HG03571 (cell line): Measurements from ENCODE around the gene ZNF830.
"Not testable (repeated sequence)": the region's sequence is repeated elsewhere in the genome, so short reads cannot be mapped to it uniquely, and the experiment has no call there.

ENCODE experiments used
- ATAC-seq: cut with Tn5 transposase; IDR thresholded peaks from one replicate; pipeline ENCODE4 v1.9.1; 2021; ENCODE audit not compliant: unreplicated experiment

Gene ZNF830

DNA sequence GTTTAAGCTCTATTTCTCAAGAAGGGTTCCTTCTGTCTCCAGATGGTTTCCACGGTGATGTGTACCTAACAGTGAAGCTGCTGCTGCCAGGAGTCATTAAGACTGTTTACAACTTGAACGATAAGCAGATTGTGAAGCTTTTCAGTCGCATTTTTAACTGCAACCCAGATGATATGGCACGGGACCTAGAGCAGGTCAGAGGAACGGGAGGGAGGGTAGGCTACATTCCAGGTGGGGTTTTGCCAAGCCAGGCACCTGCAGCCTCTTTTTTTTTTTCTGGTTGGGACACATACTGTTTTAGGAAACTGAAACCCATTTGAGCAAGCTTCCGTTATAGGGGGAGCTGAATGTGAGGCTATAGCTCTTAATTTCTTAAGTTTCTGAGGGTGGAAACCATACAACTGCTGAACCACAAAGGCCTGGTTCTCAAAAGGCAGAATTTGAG lies 29.6 kb downstream of the ZNF830 start:
- ATAC-seq = no peak

DNA sequence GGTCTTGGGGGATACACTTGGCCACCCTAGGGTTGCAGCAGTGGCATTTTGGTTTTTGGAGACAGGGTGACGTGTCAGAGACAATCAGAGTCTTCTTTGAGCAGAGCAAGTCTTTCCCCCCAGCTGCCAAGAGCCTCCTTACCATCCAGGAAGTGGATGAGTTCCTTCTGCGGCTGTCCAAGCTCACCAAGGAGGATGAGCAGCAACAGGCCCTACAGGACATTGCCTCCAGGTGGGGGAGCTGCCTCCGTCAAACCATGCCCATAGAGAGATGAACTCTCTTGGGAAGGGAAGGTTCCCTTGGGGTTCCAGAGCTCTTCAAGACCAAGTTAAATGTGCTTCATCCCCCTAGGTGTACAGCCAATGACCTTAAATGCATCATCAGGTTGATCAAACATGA lies 30.3 kb downstream of the ZNF830 start:
- no peak for ATAC-seq

DNA sequence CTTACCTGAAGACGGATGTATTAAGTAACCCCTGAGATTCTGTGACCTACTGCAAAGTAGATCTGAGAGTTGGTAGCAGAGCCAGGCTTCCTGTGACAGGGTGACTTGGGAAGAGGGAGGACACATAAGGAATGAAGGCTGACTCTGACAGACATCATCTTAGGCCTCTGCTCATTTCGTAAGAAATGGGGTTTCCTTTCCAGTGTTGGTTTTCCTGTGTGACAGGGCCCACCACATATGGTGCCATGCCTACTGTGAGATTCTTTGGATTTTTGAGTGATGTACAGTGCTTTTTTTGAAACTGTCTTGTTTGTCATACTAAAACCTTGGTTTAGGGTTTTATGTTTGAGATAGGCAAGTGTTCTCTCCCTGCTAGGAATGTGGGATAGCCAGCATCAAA lies 31.7 kb downstream of the ZNF830 start:
- no peak for ATAC-seq

DNA sequence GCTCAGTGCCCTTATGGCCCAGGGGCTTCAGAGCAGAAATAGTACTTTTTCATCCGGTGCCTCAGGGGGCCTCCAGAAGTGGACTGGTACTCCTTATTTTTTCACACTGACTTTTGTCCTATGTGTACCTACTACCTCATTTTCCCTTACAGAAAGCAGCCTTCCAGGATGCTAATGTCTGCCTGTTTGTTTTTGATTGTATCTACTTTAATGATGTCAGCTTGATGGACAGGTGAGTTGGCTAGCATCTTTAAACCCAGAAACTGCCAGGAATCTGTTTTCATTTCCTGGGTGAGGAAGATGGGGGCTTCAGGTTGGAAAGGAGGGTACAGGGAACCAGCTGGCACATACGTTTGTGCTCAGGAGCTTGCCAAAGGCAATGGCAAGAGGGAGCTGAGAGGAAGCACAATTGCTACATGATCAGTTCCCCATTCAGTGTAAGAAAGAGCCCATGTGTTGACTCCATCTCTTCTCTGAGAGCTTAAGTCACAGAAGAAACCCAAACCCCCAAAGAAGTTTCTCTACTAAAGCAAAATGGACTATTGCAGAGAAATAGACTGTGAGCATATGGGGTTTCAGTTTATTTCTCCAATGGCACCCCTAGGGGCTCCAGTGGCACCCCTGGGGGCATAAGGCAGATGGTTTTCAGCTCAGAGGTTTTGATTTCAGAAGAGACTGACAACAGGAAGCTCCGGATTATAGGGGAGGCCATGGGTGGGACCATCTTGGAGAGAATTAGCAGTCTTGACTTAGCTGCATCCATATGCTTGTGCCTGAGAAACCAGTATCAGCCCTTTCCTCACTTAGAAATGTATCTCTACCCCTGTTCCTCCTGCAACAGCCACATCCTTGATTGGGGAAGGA lies 35.3 kb downstream of the ZNF830 start:
- no peak for ATAC-seq

DNA sequence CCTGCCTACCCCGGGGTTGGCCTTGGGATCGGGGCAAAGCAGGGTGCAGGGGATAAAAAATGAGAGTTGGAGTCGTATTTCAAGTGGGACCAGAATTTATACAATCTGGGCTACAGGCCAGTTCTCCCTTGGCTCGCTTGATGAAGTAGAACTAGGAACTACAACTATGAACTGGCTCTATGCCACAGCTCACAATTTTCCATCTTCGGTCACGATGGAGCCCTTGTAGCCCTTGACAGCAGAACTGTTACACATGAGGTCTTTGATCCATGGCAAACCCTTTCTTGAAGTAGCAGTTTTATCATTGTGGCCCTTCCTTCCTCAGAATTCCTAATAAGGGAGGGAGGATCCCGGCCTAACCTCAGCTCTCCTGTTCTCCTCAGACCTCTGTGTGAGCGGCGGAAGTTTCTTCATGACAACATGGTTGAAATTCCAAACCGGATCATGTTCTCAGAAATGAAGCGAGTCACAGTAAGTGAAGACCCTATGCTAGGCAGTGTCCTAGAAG lies 36.1 kb downstream of the ZNF830 start:
- no peak for ATAC-seq

DNA sequence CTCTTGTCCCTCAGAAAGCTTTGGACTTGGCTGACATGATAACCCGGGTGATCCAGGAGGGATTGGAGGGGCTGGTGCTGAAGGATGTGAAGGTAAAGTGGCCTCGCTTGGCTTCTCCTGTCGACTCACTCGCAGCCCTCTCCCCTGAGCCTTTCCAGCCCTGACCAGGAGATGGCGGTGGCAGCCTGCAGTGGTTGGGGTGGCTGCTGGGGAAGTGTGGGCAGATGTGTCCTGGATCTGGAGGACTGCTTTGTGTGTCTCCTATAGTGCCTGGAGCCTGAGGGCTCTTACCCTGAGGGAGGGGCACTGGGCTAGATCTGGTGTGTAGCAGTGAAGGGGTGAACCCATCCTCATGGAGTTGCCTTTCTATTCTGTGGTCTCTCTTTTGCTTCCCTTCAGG lies 36.9 kb downstream of the ZNF830 start:
- no peak for ATAC-seq

DNA sequence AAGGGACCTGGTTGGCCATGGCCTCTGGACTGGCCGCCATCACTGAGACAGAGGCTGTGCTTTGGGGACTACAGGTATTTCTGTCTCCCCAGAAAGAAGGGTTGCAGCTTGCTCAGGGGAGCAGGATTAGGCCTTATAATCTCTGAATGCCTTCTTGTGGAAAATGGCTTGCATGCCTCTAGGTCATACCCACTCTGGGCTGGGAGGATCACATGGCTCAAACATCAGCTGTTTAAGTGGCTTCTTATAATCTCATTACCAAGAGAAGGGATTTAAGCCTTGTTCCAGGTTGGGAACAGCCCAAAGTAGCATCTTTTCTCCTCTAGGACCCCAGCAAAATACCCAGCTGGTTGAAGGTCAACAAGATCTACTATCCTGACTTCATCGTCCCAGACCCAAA lies 38.1 kb downstream of the ZNF830 start:
- no peak for ATAC-seq

DNA sequence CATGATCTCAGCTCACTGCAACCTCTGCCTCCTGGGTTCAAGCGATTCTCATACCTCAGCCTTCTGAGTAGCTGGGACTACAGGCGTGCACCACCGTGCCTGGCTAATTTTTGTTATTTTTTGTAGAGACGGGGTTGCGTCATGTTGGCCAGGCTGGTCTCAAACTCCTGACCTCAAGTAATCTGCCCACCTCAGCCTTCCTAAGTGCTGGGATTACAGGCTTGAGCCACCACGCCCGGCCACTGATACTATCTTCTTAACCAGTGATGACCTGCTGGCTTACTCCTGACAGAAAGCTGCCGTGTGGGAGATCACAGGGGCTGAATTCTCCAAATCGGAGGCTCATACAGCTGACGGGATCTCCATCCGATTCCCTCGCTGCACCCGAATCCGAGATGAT lies 39.6 kb downstream of the ZNF830 start:
- not testable (repeated sequence) for ATAC-seq

DNA sequence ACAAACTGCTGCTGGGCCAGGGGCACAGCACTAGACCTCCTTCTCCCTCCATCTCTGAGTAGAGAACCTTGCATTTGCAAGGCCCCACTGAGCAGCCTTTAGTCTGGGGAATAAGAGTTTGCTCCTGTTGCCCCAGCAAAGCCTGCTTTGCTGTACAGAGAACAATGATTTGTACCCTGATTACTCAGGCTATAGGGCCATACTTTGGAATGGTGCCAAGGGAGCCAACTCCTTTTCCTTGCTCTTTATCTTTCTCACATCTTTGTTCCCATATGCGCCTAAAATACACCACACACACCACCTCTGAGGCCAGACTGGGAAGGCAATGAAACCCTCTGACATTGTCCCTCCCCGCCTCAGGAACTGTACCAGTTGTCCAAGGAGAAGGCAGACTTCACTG lies 40.2 kb downstream of the ZNF830 start:
- no peak for ATAC-seq

DNA sequence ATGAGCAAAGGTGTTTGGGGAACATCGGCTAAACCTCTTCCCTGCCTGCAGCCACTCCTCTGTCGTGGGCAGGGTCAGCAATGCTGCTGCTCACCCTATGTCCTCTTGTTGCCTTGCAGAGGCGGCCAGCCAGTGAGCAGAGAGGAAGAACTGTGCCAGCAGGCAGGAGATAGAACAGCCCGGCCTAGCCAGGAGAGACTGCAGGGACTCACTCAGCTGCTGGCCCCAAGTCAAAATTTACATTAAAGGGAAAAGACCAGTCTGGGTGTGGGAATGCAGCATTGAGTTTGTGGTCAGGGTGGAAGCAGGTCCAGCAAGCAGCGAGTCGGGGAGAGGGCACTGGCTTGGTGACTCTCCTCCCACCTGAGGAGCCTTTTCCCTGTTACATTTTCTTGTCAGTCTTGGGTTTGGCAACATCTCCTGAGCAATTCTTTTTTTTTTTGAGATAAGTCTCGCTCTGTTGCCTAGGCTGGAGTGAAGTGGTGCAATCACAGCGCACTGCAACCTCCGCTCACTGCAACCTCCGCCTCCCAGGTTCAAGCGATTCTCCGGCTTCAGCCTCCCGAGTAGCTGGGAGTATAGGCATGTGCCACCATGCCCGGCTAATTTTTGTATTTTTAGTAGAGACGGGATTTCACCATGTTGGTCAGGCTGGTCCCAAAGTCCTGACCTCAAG lies 41.7 kb downstream of the ZNF830 start:
- ATAC-seq = no peak

DNA sequence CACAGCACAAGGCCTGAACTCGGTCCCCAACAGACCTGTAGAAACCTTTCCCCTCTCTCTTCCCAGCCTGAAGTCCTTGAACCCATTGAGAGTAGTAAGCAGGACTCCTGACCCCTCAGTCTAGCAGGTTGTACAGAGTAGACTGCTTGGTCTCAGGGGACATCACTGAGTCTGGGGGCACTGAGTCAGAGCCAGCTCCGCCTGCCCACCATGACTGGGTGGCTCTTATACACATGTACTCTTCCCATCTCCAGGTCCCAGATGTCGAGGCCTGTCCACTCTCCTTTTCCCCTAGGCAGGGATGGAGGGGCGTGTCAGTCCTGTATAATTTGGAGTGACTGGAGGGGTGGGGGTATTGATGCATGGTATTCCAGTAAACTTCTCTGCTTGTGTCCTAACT lies 42.4 kb downstream of the ZNF830 start:
- no peak for ATAC-seq

DNA sequence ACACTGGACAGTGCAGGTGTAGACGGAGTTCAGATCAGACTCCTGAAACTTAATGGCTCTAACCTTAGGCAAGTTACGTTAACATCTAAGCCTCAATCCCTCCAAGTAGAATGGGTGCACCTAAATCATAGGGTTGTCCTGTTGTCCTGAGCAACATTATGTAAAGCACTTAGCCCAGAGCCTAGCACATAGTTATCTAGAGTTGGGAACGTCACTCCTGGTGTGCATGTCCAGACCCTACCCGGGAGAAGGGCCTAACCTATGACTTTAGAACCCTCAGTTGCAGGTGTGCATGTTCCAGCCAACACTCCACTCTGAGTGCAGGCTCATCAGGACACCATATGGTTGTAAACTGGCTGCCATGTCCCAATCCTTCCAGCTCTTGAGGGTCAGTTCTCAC lies 45.0 kb downstream of the ZNF830 start:
- no peak for ATAC-seq

DNA sequence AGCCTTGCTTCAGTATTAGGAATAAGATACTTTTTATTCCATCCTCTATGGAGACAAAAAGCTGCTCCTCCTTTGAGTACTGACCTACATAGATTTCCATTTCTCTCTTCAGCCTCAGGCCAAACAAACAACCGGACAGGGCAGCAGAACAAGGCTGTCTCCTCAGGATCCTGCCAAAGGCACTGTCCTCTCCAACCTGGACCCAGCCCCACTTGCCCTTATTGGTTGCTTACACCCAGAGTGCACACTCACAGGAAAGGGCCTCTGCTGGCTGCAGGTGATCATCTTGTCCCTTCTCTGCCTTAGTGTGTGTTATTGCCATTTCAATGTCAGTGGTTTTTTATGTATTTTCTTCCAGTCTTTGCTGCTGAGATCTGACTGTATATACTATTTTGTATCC lies 45.6 kb downstream of the ZNF830 start:
- ATAC-seq = no peak

DNA sequence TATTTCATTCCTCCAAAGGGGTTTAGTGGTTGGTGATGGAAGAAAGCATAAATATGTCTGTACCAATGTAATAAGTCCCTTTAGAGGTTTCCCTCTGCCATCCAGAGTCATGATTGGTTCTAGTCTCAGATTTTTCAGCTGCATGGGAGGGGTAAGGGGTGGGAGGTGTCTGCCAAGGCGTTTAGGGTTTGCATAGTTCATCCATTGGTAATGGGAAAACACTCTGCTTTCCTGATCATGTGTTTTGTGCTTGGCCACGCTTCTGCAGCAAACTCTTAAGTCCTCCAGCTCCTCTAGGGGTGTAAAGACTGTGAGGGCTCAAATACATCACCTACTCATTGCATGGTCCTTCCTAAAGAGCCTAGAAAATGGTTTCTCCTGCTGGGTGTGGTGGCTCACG lies 48.8 kb downstream of the ZNF830 start:
- ATAC-seq = no peak

DNA sequence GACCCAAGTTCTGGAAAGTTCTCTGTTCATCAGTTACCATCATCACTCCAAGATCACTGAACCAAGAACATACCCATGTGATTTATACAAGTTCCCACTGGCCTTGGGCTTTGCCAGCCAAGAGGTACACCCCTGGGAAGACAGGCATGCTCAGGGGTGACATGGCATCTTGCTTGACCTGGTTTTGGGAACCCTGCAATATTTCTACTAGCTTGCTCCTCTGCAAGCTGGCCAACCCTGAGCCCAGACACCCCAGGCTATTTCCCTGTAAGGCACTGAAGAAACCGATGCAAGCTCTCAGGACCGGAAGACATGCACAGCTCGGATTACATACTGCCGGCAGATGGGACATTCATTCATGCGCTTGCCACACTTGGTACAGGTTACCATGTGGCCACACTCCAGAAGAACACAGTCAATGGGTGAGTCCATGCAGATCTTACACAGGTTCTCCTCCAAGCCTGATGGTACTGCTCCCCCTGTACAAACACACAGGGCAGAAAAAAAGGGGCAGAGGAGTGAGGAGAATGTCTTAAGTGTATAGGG lies 50.4 kb downstream of the ZNF830 start:
- ATAC-seq = no peak
